NT2/D1 (cell line): ENCODE measurements around the gene AKT3.

Experiments
- DNase-seq: peaks from one replicate; pipeline ENCODE4 v3.0.0-alpha.2; 2011; ENCODE audit warnings: low read depth, low spot score
- H3K27me3 ChIP-seq: 2 replicates; pipeline ENCODE4 v1.6.0; 2011; ENCODE audit warnings: mild to moderate bottlenecking; ENCODE audit not compliant: insufficient read length, insufficient read depth
- H3K36me3 ChIP-seq: 2 replicates; pipeline ENCODE4 v1.6.1; 2011; ENCODE audit warnings: mild to moderate bottlenecking, low read length, mixed read lengths; ENCODE audit not compliant: insufficient read depth, insufficient read length
- H3K4me1 ChIP-seq: 2 replicates; pipeline ENCODE4 v1.5.1; 2011; ENCODE audit not compliant: insufficient read depth, insufficient read length
- H3K4me3 ChIP-seq: 2 replicates; pipeline ENCODE4 v1.5.1; 2011; ENCODE audit warnings: low read depth; ENCODE audit not compliant: insufficient read length
- H3K9ac ChIP-seq: 2 replicates; pipeline ENCODE4 v1.6.0; 2011; ENCODE audit warnings: low read depth; ENCODE audit not compliant: insufficient read length
- H3K9me3 ChIP-seq: 2 replicates; pipeline ENCODE4 v1.5.1; 2011; ENCODE audit warnings: mild to moderate bottlenecking, low read length; ENCODE audit not compliant: insufficient read depth
- SUZ12 ChIP-seq: IDR thresholded peaks from 2 replicates; pipeline ENCODE4 v1.6.1; 2011; ENCODE audit not compliant: insufficient read length, insufficient read depth; ENCODE audit errors: extremely low read depth
- YY1 ChIP-seq: IDR thresholded peaks from 2 replicates; pipeline ENCODE4 v1.6.1; 2011; ENCODE audit not compliant: insufficient read length, insufficient read depth
- ZNF274 ChIP-seq: IDR thresholded peaks from 2 replicates; pipeline ENCODE4 v1.6.1; 2011; ENCODE audit warnings: mild to moderate bottlenecking, low read depth, low read length

Gene AKT3

DNA sequence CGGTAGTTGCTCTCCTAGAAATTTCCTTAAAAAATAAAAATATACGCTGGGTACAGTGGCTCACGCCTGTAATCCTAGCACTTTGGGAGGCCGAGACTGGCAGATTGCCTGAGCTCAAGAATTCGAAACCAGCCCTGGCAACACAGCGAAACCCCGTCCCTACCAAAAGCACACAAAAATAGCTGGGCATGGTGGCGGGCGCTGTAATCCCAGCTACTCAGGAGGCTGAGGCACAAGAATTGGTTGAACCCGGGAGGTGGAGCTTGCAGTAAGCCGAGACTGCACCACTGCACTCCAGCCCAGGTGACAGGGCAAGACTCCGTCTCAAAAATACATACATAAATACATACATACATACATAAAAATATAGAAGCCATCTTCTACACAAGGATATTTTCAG, 262.8 kb downstream of the AKT3 start:
- Histone ChIP-seq H3K9me3 (no peaks in the 10 kb centered on the region), H3K4me3 (no peak overlapping the region), H3K9ac (no peak overlapping the region), H3K27me3 (no peaks in the 10 kb centered on the region), H3K4me1 (no peaks in the 10 kb centered on the region), H3K36me3 (no peaks in the 10 kb centered on the region)
- no peak for DNase-seq
- no peak for TF ChIP-seq YY1
- TF ChIP-seq ZNF274: no peak
- no peak for TF ChIP-seq SUZ12

DNA sequence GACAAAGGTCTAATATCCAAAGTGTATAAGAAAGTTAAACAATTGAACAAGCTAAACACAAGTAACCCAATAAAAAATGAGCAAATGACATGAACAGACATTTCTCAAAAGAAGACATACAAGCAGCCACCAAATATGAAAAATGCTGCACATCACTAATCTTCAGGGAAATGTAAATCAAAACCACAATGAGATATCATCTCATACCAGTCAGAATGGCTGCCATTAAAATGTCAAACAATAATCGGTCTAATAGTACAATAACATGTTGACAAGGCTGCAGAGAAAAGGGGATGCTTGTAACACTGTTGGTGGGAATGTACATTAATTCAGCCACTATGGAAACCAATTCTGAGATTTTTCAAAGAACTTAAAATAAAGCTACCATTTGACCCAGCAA, 264.1 kb downstream of the AKT3 start:
- H3K9ac ChIP-seq: no peak overlapping the region
- no peak for TF ChIP-seq YY1
- H3K9me3 ChIP-seq: no peaks in the 10 kb centered on the region
- no peaks in the 10 kb centered on the region for H3K27me3 ChIP-seq
- no peaks in the 10 kb centered on the region for H3K4me1 ChIP-seq
- no peak overlapping the region for H3K4me3 ChIP-seq
- no peaks in the 10 kb centered on the region for H3K36me3 ChIP-seq
- no peak for DNase-seq

DNA sequence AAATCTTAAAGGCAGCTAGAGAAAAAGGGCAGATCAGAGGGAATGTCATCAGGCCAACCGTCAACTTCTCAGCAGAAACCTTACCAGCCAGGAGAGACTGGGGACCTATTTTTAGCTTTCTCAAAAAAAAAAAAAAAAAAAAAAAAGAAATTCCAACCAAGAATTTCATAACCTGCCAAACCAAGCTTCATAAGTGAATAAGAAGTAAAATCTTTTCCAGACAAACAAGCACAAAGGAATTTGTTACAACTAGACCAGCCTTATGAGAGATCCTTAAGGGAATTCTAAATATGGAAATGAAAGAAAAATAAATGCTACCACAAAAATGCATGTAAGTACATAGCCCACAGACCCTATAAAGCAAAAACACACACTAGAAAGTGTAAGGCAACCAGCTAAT, 267.7 kb downstream of the AKT3 start:
- no peak for TF ChIP-seq YY1
- TF ChIP-seq SUZ12: no peak
- no peak for TF ChIP-seq ZNF274
- Histone ChIP-seq H3K27me3 (no peaks in the 10 kb centered on the region), H3K9me3 (no peaks in the 10 kb centered on the region), H3K4me3 (no peak overlapping the region), H3K36me3 (no peaks in the 10 kb centered on the region), H3K4me1 (peaks cover 4% of the 10 kb centered on the region), H3K9ac (no peak overlapping the region)
- no peak for DNase-seq

DNA sequence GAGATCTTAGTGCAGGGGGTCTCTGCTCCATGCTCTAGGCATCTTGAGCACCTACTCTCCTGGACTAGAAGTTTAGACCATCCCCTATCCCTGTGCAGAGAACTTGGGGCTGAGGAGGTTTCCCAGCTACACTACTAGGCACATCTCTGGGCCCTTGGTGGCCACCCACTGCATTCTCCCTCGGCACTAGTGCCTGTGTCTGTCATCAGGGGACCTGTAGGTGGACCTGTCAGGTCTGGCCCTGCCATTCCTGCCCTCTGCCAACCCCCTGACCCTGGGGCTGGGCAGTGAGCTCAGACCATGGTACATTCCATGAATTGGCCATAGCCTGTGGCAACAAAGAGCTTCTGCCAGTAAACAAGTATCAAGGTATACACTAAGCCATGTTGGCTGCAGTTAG, 269.1 kb downstream of the AKT3 start:
- no peak for DNase-seq
- TF ChIP-seq YY1 (no peak), ZNF274 (no peak), SUZ12 (no peak)
- H3K9me3 ChIP-seq: no peaks in the 10 kb centered on the region
- H3K36me3 ChIP-seq: no peaks in the 10 kb centered on the region
- no peak overlapping the region for H3K9ac ChIP-seq
- H3K4me1 ChIP-seq: peaks cover 4% of the 10 kb centered on the region
- H3K4me3 ChIP-seq: no peak overlapping the region
- no peaks in the 10 kb centered on the region for H3K27me3 ChIP-seq

GRCh38 chr1:243580072-243580471, 270.0 kb downstream of the AKT3 start:
- H3K27me3 ChIP-seq: no peaks in the 10 kb centered on the region
- H3K9me3 ChIP-seq: no peaks in the 10 kb centered on the region
- no peak overlapping the region for H3K9ac ChIP-seq
- no peak overlapping the region for H3K4me3 ChIP-seq
- DNase-seq: no peak
- TF ChIP-seq SUZ12 (no peak), YY1 (no peak), ZNF274 (no peak)
- peaks cover 4% of the 10 kb centered on the region for H3K4me1 ChIP-seq
- H3K36me3 ChIP-seq: no peaks in the 10 kb centered on the region

- DNase-seq: no peak
- H3K4me3 ChIP-seq: no peak overlapping the region
- TF ChIP-seq ZNF274: no peak
- no peak for TF ChIP-seq SUZ12
- no peak for TF ChIP-seq YY1
- H3K9me3 ChIP-seq: no peaks in the 10 kb centered on the region
- H3K9ac ChIP-seq: no peak overlapping the region
- no peaks in the 10 kb centered on the region for H3K36me3 ChIP-seq
- no peaks in the 10 kb centered on the region for H3K27me3 ChIP-seq
- H3K4me1 ChIP-seq: no peaks in the 10 kb centered on the region
Observed at GRCh38 chr1:243575070-243575469, 275.0 kb downstream of the AKT3 start.

DNA sequence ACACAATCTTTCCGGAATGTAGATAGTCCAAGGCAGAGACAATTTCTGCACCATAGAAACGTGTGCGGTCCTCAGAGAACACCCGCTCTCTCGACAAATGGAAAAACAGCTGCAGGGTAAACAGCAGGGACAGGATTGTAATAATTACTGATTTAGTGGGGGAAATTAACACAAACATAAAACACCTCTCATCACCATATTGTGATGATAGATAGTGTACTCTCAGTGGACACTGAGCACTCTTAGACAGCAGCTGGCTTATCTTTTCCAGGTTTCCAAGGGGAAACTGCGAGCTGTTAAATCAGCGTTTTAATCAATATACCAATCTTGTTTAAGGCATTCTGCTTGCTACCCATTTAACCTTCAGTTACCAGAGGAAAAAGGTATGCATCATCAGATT, 277.1 kb downstream of the AKT3 start:
- Histone ChIP-seq H3K27me3 (no peaks in the 10 kb centered on the region), H3K9me3 (no peaks in the 10 kb centered on the region), H3K4me3 (no peak overlapping the region), H3K9ac (no peak overlapping the region), H3K36me3 (no peaks in the 10 kb centered on the region), H3K4me1 (no peaks in the 10 kb centered on the region)
- TF ChIP-seq SUZ12 (no peak), YY1 (no peak), ZNF274 (no peak)
- DNase-seq: no peak

DNA sequence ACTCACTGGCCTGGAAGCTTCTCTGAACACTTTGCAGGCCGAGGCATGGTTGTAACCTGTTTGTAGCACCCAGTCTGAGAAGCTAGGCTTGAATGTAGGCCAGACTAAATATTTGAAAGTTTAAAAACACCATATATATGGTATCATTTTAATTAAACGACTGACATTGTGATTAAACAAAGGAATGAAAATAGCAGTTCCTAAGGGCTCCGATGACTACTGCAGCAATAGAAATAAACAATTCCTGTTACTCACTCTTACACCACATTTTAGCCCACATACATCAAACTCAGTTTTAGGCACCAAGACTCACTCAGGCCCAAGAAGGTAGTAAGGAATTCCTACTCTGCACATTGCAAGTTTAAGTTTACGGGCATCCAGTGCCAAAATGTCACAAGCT, 281.2 kb downstream of the AKT3 start:
- H3K9me3 ChIP-seq: no peaks in the 10 kb centered on the region
- H3K9ac ChIP-seq: no peak overlapping the region
- TF ChIP-seq YY1 (no peak), ZNF274 (no peak), SUZ12 (no peak)
- peaks cover under 1% of the 10 kb centered on the region for H3K36me3 ChIP-seq
- no peaks in the 10 kb centered on the region for H3K4me1 ChIP-seq
- no peaks in the 10 kb centered on the region for H3K27me3 ChIP-seq
- no peak for DNase-seq
- no peak overlapping the region for H3K4me3 ChIP-seq
